Measurements from ENCODE around the gene TBC1D1.

TBC1D1 gene

GRCh38 chr4:37890801-37891259 lies at the start of gene TBC1D1:
TSS of gene TBC1D1 (plus strand) at chr4:37891084. CDS start at chr4:37902096, 11,012 bp downstream.
- DNase-seq (ENCODE audit: low spot score) = no peak

GRCh38 chr4:37844204-37844603 lies 46.7 kb upstream of the TBC1D1 start:
- DNase-seq (ENCODE audit: low spot score) = no peak

- no peak for DNase-seq (ENCODE audit: low spot score)
Measured at GRCh38 chr4:37845201-37845600, 45.7 kb upstream of the TBC1D1 start.

GRCh38 chr4:37847311-37847884 lies 43.5 kb upstream of the TBC1D1 start:
- DNase-seq (ENCODE audit: low spot score) = peak; percentile 75

- DNase-seq (ENCODE audit: low spot score) = no peak
Measured at GRCh38 chr4:37852376-37852775, 38.5 kb upstream of the TBC1D1 start.

- no peak for DNase-seq (ENCODE audit: low spot score)
Measured at GRCh38 chr4:37858112-37858511, 32.8 kb upstream of the TBC1D1 start.

- DNase-seq (ENCODE audit: low spot score) = no peak
Measured at GRCh38 chr4:37858872-37859271, 32.0 kb upstream of the TBC1D1 start.

- DNase-seq (ENCODE audit: low spot score) = no peak
Measured at GRCh38 chr4:37860266-37860665, 30.6 kb upstream of the TBC1D1 start.

- DNase-seq (ENCODE audit: low spot score) = no peak
Measured at GRCh38 chr4:37862961-37863360, 27.9 kb upstream of the TBC1D1 start.

GRCh38 chr4:37864786-37865185 lies 26.1 kb upstream of the TBC1D1 start:
- DNase-seq (ENCODE audit: low spot score) = no peak

GRCh38 chr4:37865450-37865849 lies 25.4 kb upstream of the TBC1D1 start:
- DNase-seq (ENCODE audit: low spot score) = no peak

GRCh38 chr4:37867102-37867501 lies 23.8 kb upstream of the TBC1D1 start:
- no peak for DNase-seq (ENCODE audit: low spot score)

GRCh38 chr4:37868238-37868637 lies 22.6 kb upstream of the TBC1D1 start:
- no peak for DNase-seq (ENCODE audit: low spot score)

GRCh38 chr4:37872310-37872988 lies 18.4 kb upstream of the TBC1D1 start:
- DNase-seq (ENCODE audit: low spot score) = no peak

GRCh38 chr4:37873386-37873785 lies 17.5 kb upstream of the TBC1D1 start:
- DNase-seq (ENCODE audit: low spot score) = no peak

- DNase-seq (ENCODE audit: low spot score) = no peak
Measured at GRCh38 chr4:37876156-37876555, 14.7 kb upstream of the TBC1D1 start.

- no peak for DNase-seq (ENCODE audit: low spot score)
Measured at GRCh38 chr4:37879365-37879764, 11.5 kb upstream of the TBC1D1 start.

- no peak for DNase-seq (ENCODE audit: low spot score)
Measured at GRCh38 chr4:37881811-37882210, 9.1 kb upstream of the TBC1D1 start.

- DNase-seq (ENCODE audit: low spot score) = no peak
Measured at GRCh38 chr4:37882665-37883296, 8.1 kb upstream of the TBC1D1 start.

GRCh38 chr4:37884855-37885487 lies 5.9 kb upstream of the TBC1D1 start:
- no peak for DNase-seq (ENCODE audit: low spot score)

GRCh38 chr4:37885496-37885895 lies 5.4 kb upstream of the TBC1D1 start:
- no peak for DNase-seq (ENCODE audit: low spot score)

GRCh38 chr4:37889849-37890800 lies 759 bp upstream of the TBC1D1 start:
- DNase-seq (ENCODE audit: low spot score) = no peak

All from COLO829 (cell line).